PFSK-1 (cell line): ENCODE data around the gene TM4SF20.

Experiments
- POLR2AphosphoS5 ChIP-seq: IDR thresholded peaks from 2 replicates; pipeline ENCODE4 v1.6.1; 2012; ENCODE audit warnings: low read depth, mild to moderate bottlenecking, control low read depth, low read length, moderate library complexity
- SIN3A ChIP-seq: IDR thresholded peaks from 2 replicates; pipeline ENCODE4 v1.6.1; 2012; ENCODE audit warnings: mild to moderate bottlenecking, low read length, moderate library complexity, borderline replicate concordance; ENCODE audit not compliant: insufficient read depth
- TAF1 ChIP-seq: IDR thresholded peaks from 2 replicates; pipeline ENCODE4 v1.6.1; 2012; ENCODE audit warnings: low read length, control low read depth, borderline replicate concordance; ENCODE audit not compliant: insufficient read depth
- TF ChIP-seq, protein P1 (sequence below), 2 experiments: IDR thresholded peaks; 2 replicates each; pipeline versions ENCODE4 v1.6.1 to v1.8.0; 2011 to 2012; ENCODE audit warnings: low read depth in 2 of 2, low read length in 2 of 2, control low read depth in 1 of 2, inconsistent platforms in 1 of 2, mild to moderate bottlenecking in 1 of 2, moderate library complexity in 1 of 2; ENCODE audit not compliant: insufficient read depth in 1 of 2

DNA sequence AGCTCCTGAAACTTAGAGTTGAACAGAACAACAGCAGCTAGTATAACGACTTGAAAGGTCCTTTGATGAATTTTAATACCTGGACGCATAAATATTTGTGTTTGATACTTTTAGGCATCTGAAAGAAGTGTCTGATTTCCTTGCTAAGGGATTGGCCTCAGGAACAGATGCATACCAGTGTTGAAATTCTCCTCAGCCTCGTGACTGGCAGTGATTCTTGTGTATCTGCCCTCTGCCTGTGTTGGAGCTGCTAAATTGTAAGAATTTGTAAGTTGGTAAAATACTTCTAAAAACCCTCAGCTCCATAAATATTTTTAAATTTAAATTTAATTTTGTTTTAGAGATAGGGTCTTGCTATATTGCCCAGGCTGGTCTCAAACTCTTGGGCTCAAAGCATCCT is 31.1 kb upstream of the TM4SF20 start:
- TF ChIP-seq, protein P1, sequence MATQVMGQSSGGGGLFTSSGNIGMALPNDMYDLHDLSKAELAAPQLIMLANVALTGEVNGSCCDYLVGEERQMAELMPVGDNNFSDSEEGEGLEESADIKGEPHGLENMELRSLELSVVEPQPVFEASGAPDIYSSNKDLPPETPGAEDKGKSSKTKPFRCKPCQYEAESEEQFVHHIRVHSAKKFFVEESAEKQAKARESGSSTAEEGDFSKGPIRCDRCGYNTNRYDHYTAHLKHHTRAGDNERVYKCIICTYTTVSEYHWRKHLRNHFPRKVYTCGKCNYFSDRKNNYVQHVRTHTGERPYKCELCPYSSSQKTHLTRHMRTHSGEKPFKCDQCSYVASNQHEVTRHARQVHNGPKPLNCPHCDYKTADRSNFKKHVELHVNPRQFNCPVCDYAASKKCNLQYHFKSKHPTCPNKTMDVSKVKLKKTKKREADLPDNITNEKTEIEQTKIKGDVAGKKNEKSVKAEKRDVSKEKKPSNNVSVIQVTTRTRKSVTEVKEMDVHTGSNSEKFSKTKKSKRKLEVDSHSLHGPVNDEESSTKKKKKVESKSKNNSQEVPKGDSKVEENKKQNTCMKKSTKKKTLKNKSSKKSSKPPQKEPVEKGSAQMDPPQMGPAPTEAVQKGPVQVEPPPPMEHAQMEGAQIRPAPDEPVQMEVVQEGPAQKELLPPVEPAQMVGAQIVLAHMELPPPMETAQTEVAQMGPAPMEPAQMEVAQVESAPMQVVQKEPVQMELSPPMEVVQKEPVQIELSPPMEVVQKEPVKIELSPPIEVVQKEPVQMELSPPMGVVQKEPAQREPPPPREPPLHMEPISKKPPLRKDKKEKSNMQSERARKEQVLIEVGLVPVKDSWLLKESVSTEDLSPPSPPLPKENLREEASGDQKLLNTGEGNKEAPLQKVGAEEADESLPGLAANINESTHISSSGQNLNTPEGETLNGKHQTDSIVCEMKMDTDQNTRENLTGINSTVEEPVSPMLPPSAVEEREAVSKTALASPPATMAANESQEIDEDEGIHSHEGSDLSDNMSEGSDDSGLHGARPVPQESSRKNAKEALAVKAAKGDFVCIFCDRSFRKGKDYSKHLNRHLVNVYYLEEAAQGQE (IDR thresholded peaks at IDR 0.05; ENCODE audit: insufficient read depth in 1 of 2, low read depth in 2 of 2, low read length in 2 of 2): no peak
- TF ChIP-seq POLR2AphosphoS5 (no peak), SIN3A (no peak), TAF1 (no peak)
